K562 (cell line): ENCODE measurements around the gene DCLK3.

Experiments used
- CTCF ChIP-seq, 3 experiments: IDR thresholded peaks in 2 of 3; conservative IDR thresholded peaks in 1 of 3; 2 replicates each; pipeline ENCODE4 v1.5.1; 2011 to 2012; ENCODE audit warnings: low read length in 3 of 3, mild to moderate bottlenecking in 3 of 3, control low read depth in 2 of 3, improper control_type of control experiment in 1 of 3, inconsistent platforms in 1 of 3, low read depth in 1 of 3, mixed read lengths in 1 of 3, moderate library complexity in 1 of 3; ENCODE audit not compliant: insufficient read depth in 2 of 3
- ELF1 ChIP-seq: fragments of 200-800 bp; sonication (Bioruptor generic); IDR thresholded peaks from 2 replicates; pipeline ENCODE4 v1.6.1; 2016; ENCODE audit warnings: missing genetic modification characterization, missing compliant biosample characterization
- EP300 ChIP-seq: IDR thresholded peaks from 2 replicates; pipeline ENCODE4 v1.6.1; 2012; ENCODE audit warnings: low read length, improper control_type of control experiment
- KLF6 ChIP-seq: fragments of 250-450 bp; sonication (Bioruptor Pico); IDR thresholded peaks from 2 replicates; pipeline ENCODE4 v1.4.0; 2020; ENCODE audit warnings: mild to moderate bottlenecking, moderate library complexity, borderline replicate concordance
- MAFK ChIP-seq: IDR thresholded peaks from 2 replicates; pipeline ENCODE4 v1.6.1; 2011; ENCODE audit warnings: low read length, improper control_type of control experiment
- MXD1 ChIP-seq: fragments of 250-450 bp; sonication (Bioruptor Pico); IDR thresholded peaks from 2 replicates; pipeline ENCODE4 v1.8.0; 2021; ENCODE audit warnings: borderline replicate concordance, mild to moderate bottlenecking, moderate library complexity; ENCODE audit not compliant: poor library complexity, severe bottlenecking
- NBN ChIP-seq: fragments of 450-650 bp; IDR thresholded peaks from 2 replicates; pipeline ENCODE4 v1.6.1; 2016; ENCODE audit warnings: low read depth, mild to moderate bottlenecking
- NCOA6 ChIP-seq: fragments of 450-650 bp; IDR thresholded peaks from 2 replicates; pipeline ENCODE4 v1.6.1; 2017; ENCODE audit warnings: mild to moderate bottlenecking
- POLR2A ChIP-seq: fragments of 450-650 bp; conservative IDR thresholded peaks from 2 replicates; pipeline ENCODE4 v1.6.1; 2016
- THRB ChIP-seq: fragments of 450-650 bp; formaldehyde crosslinking; conservative IDR thresholded peaks from 2 replicates; pipeline ENCODE4 v1.4.0; 2022; ENCODE audit warnings: mild to moderate bottlenecking, missing genetic modification characterization
- YY1 ChIP-seq, 3 experiments: IDR thresholded peaks; 2 replicates each; pipeline ENCODE4 v1.6.1; 2011; ENCODE audit warnings: low read length in 2 of 3, mild to moderate bottlenecking in 2 of 3, moderate library complexity in 2 of 3, borderline replicate concordance in 1 of 3, control low read depth in 1 of 3, low read depth in 1 of 3; ENCODE audit not compliant: insufficient read depth in 3 of 3, insufficient replicate concordance in 2 of 3, control insufficient read depth in 1 of 3, insufficient read length in 1 of 3; ENCODE audit errors: extremely low read depth in 1 of 3

- TF ChIP-seq NBN (no peak), MAFK (no peak), ELF1 (no peak), YY1 (IDR thresholded peaks at IDR 0.05; ENCODE audit: borderline replicate concordance in 1 of 3, control insufficient read depth in 1 of 3, extremely low read depth in 1 of 3, insufficient read depth in 3 of 3, insufficient read length in 1 of 3, insufficient replicate concordance in 2 of 3, low read depth in 1 of 3, low read length in 2 of 3) (no peak), NCOA6 (no peak), MXD1 (CRISPR knock-in tag) (no peak), KLF6 (CRISPR knock-in tag) (no peak), THRB (CRISPR knock-in tag) (no peak), EP300 (no peak), POLR2A (no peak), CTCF (IDR thresholded peaks at IDR 0.05 in 2 of 3, conservative IDR thresholded peaks at IDR 0.05 in 1 of 3; ENCODE audit: insufficient read depth in 2 of 3, low read depth in 1 of 3, low read length in 3 of 3) (peak; percentile 74 to 87 (median 74))
Observed at GRCh38 chr3:36792342-36792741, 28.0 kb upstream of the DCLK3 start.
